Measurements from ENCODE around the gene ITPR1. TPM values are rescaled to one million over a fixed set of nuclear protein-coding genes. Genes with fewer than 3 reads are reported as not detected.

The ITPR1 gene
- polyA plus RNA-seq, 1 of the 3 experiments (the other 2 are of a cell fraction) = 5.9 TPM

- H3K9me2 ChIP-seq = no peaks in the 10 kb centered on the region
- DNase-seq = peak; percentile 42
- H3K4me2 ChIP-seq = no peak overlapping the region
- H3K79me2 ChIP-seq (ENCODE audit: insufficient read depth) = no peaks in the 10 kb centered on the region
- no peaks in the 10 kb centered on the region for H3K27me3 ChIP-seq (ENCODE audit: insufficient read depth)
- no peaks in the 10 kb centered on the region for H3K9me3 ChIP-seq
- no peaks in the 10 kb centered on the region for H3K36me3 ChIP-seq (replicated peaks in 1 of 2; ENCODE audit: control insufficient read depth in 1 of 2, insufficient read depth in 2 of 2, low read length in 1 of 2)
- H3K4me3 ChIP-seq (ENCODE audit: low read depth in 2 of 2, low read length in 1 of 2) = no peak overlapping the region
- no peak for TF ChIP-seq POLR2AphosphoS5 (IDR thresholded peaks at IDR 0.05; ENCODE audit: low read depth, low read length)
- TF ChIP-seq MAX (IDR thresholded peaks at IDR 0.05; ENCODE audit: low read depth) = no peak
- peak; percentile 42 for TF ChIP-seq GATA2 (CRISPR knock-in tag; IDR thresholded peaks at IDR 0.05)
- peak in 1 of 2 experiments; percentile 75; a peak in 2 of 4 replicates for TF ChIP-seq EP300 (IDR thresholded peaks at IDR 0.05; ENCODE audit: borderline replicate concordance in 1 of 2, low read depth in 1 of 2, low read length in 1 of 2)
- no peak for TF ChIP-seq IRF3 (IDR thresholded peaks at IDR 0.05; ENCODE audit: low read depth, low read length)
- TF ChIP-seq TCF12 (IDR thresholded peaks at IDR 0.05) = no peak
- TF ChIP-seq CHD2 (IDR thresholded peaks at IDR 0.05; ENCODE audit: low read length, partially characterized antibody) = peak; percentile 53
- no peak for TF ChIP-seq ELF1 (IDR thresholded peaks at IDR 0.05)
- TF ChIP-seq RCOR1 (IDR thresholded peaks at IDR 0.05; ENCODE audit: low read length) = peak; percentile 55; the same call in 1 of the 2 replicates
- TF ChIP-seq FOXJ3 (CRISPR knock-in tag; IDR thresholded peaks at IDR 0.05) = peak; percentile 43; the same call in 1 of the 2 replicates
- no peak for TF ChIP-seq FOSL2 (IDR thresholded peaks at IDR 0.05; ENCODE audit: borderline replicate concordance, low read depth)
- no peak for TF ChIP-seq TEAD4 (IDR thresholded peaks at IDR 0.05; ENCODE audit: borderline replicate concordance, insufficient read depth)
- TF ChIP-seq RAD21 (IDR thresholded peaks at IDR 0.05; ENCODE audit: low read length) = 0 out of 2 replicates have a peak, but pooled peaks have one; percentile 15
- no peak for TF ChIP-seq NRF1 (IDR thresholded peaks at IDR 0.05; ENCODE audit: low read depth, low read length)
- POLR2A ChIA-PET = interaction anchor here (0.9 to 1.7 kb wide), 2 partner anchors 8 to 65 kb away, joined by 4 read pairs; no protein-coding TSS in a partner anchor
- no peak overlapping the region for H2AFZ ChIP-seq (ENCODE audit: low read depth)
- CTCF ChIA-PET = interaction anchor here (0.7 to 3.1 kb wide), 5 partner anchors 13 to 182 kb away, joined by 3 to 14 read pairs (median 6); no protein-coding TSS in a partner anchor
- peaks cover 0 to 45% of the 10 kb centered on the region in 2 experiments; a peak in 2 of 4 replicates for H3K4me1 ChIP-seq (ENCODE audit: control insufficient read depth in 1 of 2, insufficient read depth in 2 of 2, low read depth in 1 of 2, low read length in 1 of 2)
- peak overlapping the region in 1 of 2 experiments; percentile 68; a peak in 2 of 4 replicates for H3K27ac ChIP-seq (ENCODE audit: low read depth in 2 of 2, low read length in 1 of 2)
- no peaks in the 10 kb centered on the region for H3F3A ChIP-seq (replicated peaks; ENCODE audit: insufficient read depth)
- no peaks in the 10 kb centered on the region for H4K20me1 ChIP-seq (ENCODE audit: insufficient read depth)
- no peak overlapping the region for H3K9ac ChIP-seq
- WGBS (ENCODE audit: low lambda C conversion rate) = 67% methylated on average over 11 of the region's 11 CpGs
Observed at GRCh38 chr3:4532535-4533112, 39.5 kb downstream of the ITPR1 start.

Measured in SK-N-SH (cell line).